HepG2 (cell line): ENCODE results near the gene TCOF1. TPM values are rescaled to one million over a fixed set of nuclear protein-coding genes. Genes with fewer than 3 reads are reported as not detected.
A peak's percentile ranks its signal among the peaks of the same experiment; 100 is the strongest.

Source experiments
- CHD4 ChIP-seq: fragments of 200-600 bp; sonication (generic); IDR thresholded peaks from 2 replicates; pipeline ENCODE4 v1.7.0; 2017; ENCODE audit warnings: mild to moderate bottlenecking, low read length, borderline replicate concordance
- DR1 ChIP-seq: sonication (generic); formaldehyde crosslinking; IDR thresholded peaks from 2 replicates; pipeline ENCODE4 v1.8.0; 2021; ENCODE audit warnings: mild to moderate bottlenecking, missing genetic modification reagents, inconsistent platforms
- FOSL1 ChIP-seq: sonication (generic); formaldehyde crosslinking; IDR thresholded peaks from 2 replicates; pipeline ENCODE4 v1.9.0; 2021; ENCODE audit warnings: missing genetic modification reagents, borderline replicate concordance
- GLI4 ChIP-seq: sonication (generic); formaldehyde crosslinking; IDR thresholded peaks from 2 replicates; pipeline ENCODE4 v1.5.1; 2020; ENCODE audit warnings: missing genetic modification reagents, mild to moderate bottlenecking, moderate library complexity, borderline replicate concordance
- HMGA1 ChIP-seq: sonication (generic); formaldehyde crosslinking; conservative IDR thresholded peaks from 2 replicates; pipeline ENCODE4 v1.4.0; 2020; ENCODE audit warnings: missing genetic modification reagents
- IRF2 ChIP-seq: IDR thresholded peaks from 2 replicates; pipeline ENCODE4 v1.6.1; 2018; ENCODE audit warnings: missing genetic modification reagents, missing compliant biosample characterization
- MIER3 ChIP-seq: IDR thresholded peaks from 2 replicates; pipeline ENCODE4 v1.6.1; 2016; ENCODE audit warnings: missing compliant biosample characterization, borderline replicate concordance
- PPARG ChIP-seq: conservative IDR thresholded peaks from 2 replicates; pipeline ENCODE4 v1.6.1; 2016; ENCODE audit warnings: missing biosample characterization, missing genetic modification reagents
- RELA ChIP-seq: sonication (generic); formaldehyde crosslinking; IDR thresholded peaks from 2 replicates; pipeline ENCODE4 v1.4.0; 2020; ENCODE audit warnings: missing genetic modification reagents
- SMYD3 ChIP-seq: sonication (generic); formaldehyde crosslinking; IDR thresholded peaks from 2 replicates; pipeline ENCODE4 v1.8.1; 2023; ENCODE audit warnings: mild to moderate bottlenecking, missing genetic modification reagents
- SP5 ChIP-seq: IDR thresholded peaks from 2 replicates; pipeline ENCODE4 v1.6.1; 2016; ENCODE audit warnings: low read depth, borderline replicate concordance
- TSC22D2 ChIP-seq: sonication (generic); formaldehyde crosslinking; IDR thresholded peaks from 2 replicates; pipeline ENCODE4 v1.5.1; 2020; ENCODE audit warnings: missing genetic modification reagents, mild to moderate bottlenecking, borderline replicate concordance
- YEATS2 ChIP-seq: sonication (generic); formaldehyde crosslinking; IDR thresholded peaks from 2 replicates; pipeline ENCODE4 v1.4.0; 2020; ENCODE audit warnings: missing genetic modification reagents, borderline replicate concordance
- ZFX ChIP-seq: sonication (generic); formaldehyde crosslinking; IDR thresholded peaks from 2 replicates; pipeline ENCODE4 v1.4.0; 2020; ENCODE audit warnings: mild to moderate bottlenecking, low read depth, missing genetic modification reagents, moderate library complexity
- ZKSCAN1 ChIP-seq: fragments of 150-350 bp; IDR thresholded peaks from 2 replicates; pipeline ENCODE4 v1.6.1; 2014; ENCODE audit warnings: low read length
- ZNF138 ChIP-seq: sonication (generic); formaldehyde crosslinking; IDR thresholded peaks from 2 replicates; pipeline ENCODE4 v1.5.0; 2020; ENCODE audit warnings: mild to moderate bottlenecking, low read depth, missing genetic modification reagents
- ZNF207 ChIP-seq: fragments of 450-650 bp; IDR thresholded peaks from 2 replicates; pipeline ENCODE4 v1.6.1; 2016; ENCODE audit warnings: antibody characterized with exemption, borderline replicate concordance
- ZNF335 ChIP-seq: sonication (generic); formaldehyde crosslinking; IDR thresholded peaks from 2 replicates; pipeline ENCODE4 v1.4.0; 2020; ENCODE audit warnings: missing genetic modification reagents
- ZNF670 ChIP-seq: sonication (generic); formaldehyde crosslinking; IDR thresholded peaks from 2 replicates; pipeline ENCODE4 v1.8.0; 2022; ENCODE audit warnings: mild to moderate bottlenecking, missing genetic modification reagents, borderline replicate concordance
- ZNF768 ChIP-seq: sonication (generic); formaldehyde crosslinking; IDR thresholded peaks from 2 replicates; pipeline ENCODE4 v1.4.0; 2020; ENCODE audit warnings: missing genetic modification reagents
- ZSCAN30 ChIP-seq: sonication (generic); formaldehyde crosslinking; IDR thresholded peaks from 2 replicates; pipeline ENCODE4 v1.5.0; 2020; ENCODE audit warnings: mild to moderate bottlenecking, missing genetic modification reagents
- polyA plus RNA-seq, 8 experiments: library from polyadenylated mRNA; depleted of rRNA in 3 of 8; stranded (reverse) in 7 of 8; unstranded in 1 of 8; fragments of >200 nt; fragmentation: Illumina TruSeq in 4 of 8; extraction: Trizol in 4 of 8; gene quantifications; 2 replicates each; pipeline versions ENCODE4 v1.2.1 to v1.2.3, GENCODE V29; 2011 to 2016; ENCODE audit warnings: low read depth in 4 of 8, missing spikeins in 1 of 8, mixed read lengths in 1 of 8; ENCODE audit not compliant: insufficient read depth in 1 of 8
- total RNA-seq, 5 experiments: library from RNA; depleted of rRNA; stranded (reverse); fragments of >200 nt; fragmentation: Illumina TruSeq; extraction: Trizol; gene quantifications; 2 replicates each; pipeline ENCODE4 v1.2.3, GENCODE V29; 2016; ENCODE audit warnings: low read depth in 1 of 5
- TF ChIP-seq, protein P1 (sequence below): sonication (generic); formaldehyde crosslinking; IDR thresholded peaks from 2 replicates; pipeline ENCODE4 v1.8.0; 2022; ENCODE audit warnings: missing genetic modification reagents, mild to moderate bottlenecking, moderate library complexity, borderline replicate concordance
- TF ChIP-seq, protein P2 (sequence below): sonication (generic); formaldehyde crosslinking; IDR thresholded peaks from 2 replicates; pipeline ENCODE4 v1.5.1; 2020; ENCODE audit warnings: mild to moderate bottlenecking, missing genetic modification reagents, moderate library complexity
- TF ChIP-seq, protein P3 (sequence below): sonication (generic); formaldehyde crosslinking; IDR thresholded peaks from 2 replicates; pipeline ENCODE4 v1.4.0; 2020; ENCODE audit warnings: missing genetic modification reagents, mild to moderate bottlenecking, borderline replicate concordance

The TCOF1 gene
- total and polyA plus RNA-seq, 2 of the 13 experiments (the other 11 are each of a cell fraction or from before 2014, with no cell fraction given): 10.1 to 41.6 TPM

DNA sequence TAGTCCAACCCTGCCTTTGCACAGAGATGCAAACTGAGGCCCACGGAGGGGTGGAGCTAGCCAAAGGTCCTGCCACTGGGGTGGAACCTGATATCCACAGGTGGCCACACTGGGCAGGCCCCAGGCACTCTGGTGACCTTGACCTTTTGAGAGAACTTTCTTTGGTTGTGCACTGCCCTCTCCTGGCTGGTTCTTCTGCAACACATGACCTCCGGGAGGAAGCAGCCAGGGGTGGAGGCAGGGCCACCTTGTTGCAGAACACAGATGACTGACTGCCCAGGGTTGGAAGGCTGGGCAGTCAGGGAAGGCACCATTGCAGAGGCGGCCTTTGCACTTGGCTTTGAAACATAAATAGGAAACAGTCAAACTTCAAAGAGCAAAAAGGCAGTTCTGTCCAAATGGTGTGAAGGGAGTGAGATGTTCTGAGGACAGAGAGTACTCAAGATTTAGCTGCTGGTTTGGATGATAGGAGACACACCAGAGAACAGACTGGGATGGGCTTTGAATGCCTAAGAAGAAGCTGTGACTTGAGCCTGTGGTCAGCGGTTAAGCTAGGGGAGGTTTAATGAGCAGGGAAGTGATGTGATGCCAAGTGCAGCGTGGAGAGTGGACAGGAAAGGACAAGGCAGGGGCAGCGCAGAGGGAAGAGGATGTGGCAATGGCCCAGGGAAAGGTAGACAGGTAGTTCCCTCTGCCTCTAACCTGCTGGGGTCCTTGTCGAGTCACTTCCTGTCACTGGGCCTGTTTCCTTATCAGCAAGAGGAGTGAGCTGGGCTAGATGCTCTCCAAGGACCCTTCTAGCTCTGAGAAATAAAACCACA lies 6.8 kb upstream of the TCOF1 start (continued):
- TF ChIP-seq SMYD3 (0 out of 2 replicates have a peak, but pooled peaks have one; percentile 36), GLI4 (CRISPR knock-in tag) (no peak), ZNF207 (no peak), ZNF138 (no peak), SP5 (CRISPR knock-in tag) (peak; percentile 50; the same call in 1 of the 2 replicates), MIER3 (CRISPR knock-in tag) (peak; percentile 75; the same call in 1 of the 2 replicates), ZNF335 (CRISPR knock-in tag) (peak; percentile 63; the same call in 1 of the 2 replicates), ZNF670 (CRISPR knock-in tag) (no peak), TSC22D2 (CRISPR knock-in tag) (0 out of 2 replicates have a peak, but pooled peaks have one; percentile 59), YEATS2 (peak; percentile 79; the same call in 1 of the 2 replicates), ZNF768 (CRISPR knock-in tag) (peak; percentile 43; the same call in 1 of the 2 replicates), HMGA1 (CRISPR knock-in tag) (no peak), ZKSCAN1 (peak; percentile 44; the same call in 1 of the 2 replicates), IRF2 (peak; percentile 88), RELA (CRISPR knock-in tag) (no peak; the same call in 1 of the 2 replicates), PPARG (CRISPR knock-in tag) (peak; percentile 78), DR1 (CRISPR knock-in tag) (no peak), ZFX (CRISPR knock-in tag) (peak; percentile 72), ZSCAN30 (CRISPR knock-in tag) (no peak), CHD4 (peak; percentile 33; the same call in 1 of the 2 replicates), FOSL1 (CRISPR knock-in tag) (no peak)
- TF ChIP-seq, protein P1, sequence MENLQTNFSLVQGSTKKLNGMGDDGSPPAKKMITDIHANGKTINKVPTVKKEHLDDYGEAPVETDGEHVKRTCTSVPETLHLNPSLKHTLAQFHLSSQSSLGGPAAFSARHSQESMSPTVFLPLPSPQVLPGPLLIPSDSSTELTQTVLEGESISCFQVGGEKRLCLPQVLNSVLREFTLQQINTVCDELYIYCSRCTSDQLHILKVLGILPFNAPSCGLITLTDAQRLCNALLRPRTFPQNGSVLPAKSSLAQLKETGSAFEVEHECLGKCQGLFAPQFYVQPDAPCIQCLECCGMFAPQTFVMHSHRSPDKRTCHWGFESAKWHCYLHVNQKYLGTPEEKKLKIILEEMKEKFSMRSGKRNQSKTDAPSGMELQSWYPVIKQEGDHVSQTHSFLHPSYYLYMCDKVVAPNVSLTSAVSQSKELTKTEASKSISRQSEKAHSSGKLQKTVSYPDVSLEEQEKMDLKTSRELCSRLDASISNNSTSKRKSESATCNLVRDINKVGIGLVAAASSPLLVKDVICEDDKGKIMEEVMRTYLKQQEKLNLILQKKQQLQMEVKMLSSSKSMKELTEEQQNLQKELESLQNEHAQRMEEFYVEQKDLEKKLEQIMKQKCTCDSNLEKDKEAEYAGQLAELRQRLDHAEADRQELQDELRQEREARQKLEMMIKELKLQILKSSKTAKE: no peak
- TF ChIP-seq, protein P2, sequence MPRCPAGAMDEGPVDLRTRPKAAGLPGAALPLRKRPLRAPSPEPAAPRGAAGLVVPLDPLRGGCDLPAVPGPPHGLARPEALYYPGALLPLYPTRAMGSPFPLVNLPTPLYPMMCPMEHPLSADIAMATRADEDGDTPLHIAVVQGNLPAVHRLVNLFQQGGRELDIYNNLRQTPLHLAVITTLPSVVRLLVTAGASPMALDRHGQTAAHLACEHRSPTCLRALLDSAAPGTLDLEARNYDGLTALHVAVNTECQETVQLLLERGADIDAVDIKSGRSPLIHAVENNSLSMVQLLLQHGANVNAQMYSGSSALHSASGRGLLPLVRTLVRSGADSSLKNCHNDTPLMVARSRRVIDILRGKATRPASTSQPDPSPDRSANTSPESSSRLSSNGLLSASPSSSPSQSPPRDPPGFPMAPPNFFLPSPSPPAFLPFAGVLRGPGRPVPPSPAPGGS (CRISPR knock-in tag): no peak
- TF ChIP-seq, protein P3, sequence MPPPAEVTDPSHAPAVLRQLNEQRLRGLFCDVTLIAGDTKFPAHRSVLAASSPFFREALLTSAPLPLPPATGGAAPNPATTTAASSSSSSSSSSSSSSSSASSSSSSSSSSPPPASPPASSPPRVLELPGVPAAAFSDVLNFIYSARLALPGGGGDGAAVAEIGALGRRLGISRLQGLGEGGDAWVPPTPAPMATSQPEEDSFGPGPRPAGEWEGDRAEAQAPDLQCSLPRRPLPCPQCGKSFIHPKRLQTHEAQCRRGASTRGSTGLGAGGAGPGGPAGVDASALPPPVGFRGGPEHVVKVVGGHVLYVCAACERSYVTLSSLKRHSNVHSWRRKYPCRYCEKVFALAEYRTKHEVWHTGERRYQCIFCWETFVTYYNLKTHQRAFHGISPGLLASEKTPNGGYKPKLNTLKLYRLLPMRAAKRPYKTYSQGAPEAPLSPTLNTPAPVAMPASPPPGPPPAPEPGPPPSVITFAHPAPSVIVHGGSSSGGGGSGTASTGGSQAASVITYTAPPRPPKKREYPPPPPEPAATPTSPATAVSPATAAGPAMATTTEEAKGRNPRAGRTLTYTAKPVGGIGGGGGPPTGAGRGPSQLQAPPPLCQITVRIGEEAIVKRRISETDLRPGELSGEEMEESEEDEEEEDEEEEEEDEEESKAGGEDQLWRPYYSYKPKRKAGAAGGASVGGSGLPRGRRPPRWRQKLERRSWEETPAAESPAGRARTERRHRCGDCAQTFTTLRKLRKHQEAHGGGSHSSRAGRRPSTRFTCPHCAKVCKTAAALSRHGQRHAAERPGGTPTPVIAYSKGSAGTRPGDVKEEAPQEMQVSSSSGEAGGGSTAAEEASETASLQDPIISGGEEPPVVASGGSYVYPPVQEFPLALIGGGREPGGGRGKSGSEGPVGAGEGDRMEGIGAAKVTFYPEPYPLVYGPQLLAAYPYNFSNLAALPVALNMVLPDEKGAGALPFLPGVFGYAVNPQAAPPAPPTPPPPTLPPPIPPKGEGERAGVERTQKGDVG (CRISPR knock-in tag): no peak
